Breast epithelium (tissue), 3 donors: ENCODE results near the gene SPAAR.

Experiments used
- CTCF ChIP-seq, 3 donors: fragments of 450-650 bp; IDR thresholded peaks; one replicate each; pipeline ENCODE4 v1.5.1; 2016 to 2017; ENCODE audit warnings: antibody characterized with exemption in 3 of 3, mild to moderate bottlenecking in 3 of 3, moderate library complexity in 3 of 3
- POLR2A ChIP-seq: fragments of 450-650 bp; IDR thresholded peaks from one replicate; pipeline ENCODE4 v1.6.1; 2016; ENCODE audit warnings: antibody characterized with exemption, mild to moderate bottlenecking, moderate library complexity
- POLR2AphosphoS5 ChIP-seq, 3 donors: sonication (generic); formaldehyde crosslinking; IDR thresholded peaks; one replicate each; pipeline ENCODE4 v1.6.1; 2017; ENCODE audit warnings: antibody characterized with exemption in 3 of 3

- TF ChIP-seq CTCF (IDR thresholded peaks at IDR 0.05) (no peak), POLR2A (no peak), POLR2AphosphoS5 (IDR thresholded peaks at IDR 0.05) (no peak)
These were observed 23.4 kb downstream of the SPAAR start for GRCh38 chr9:35932735-35933134.
